ENCODE results near the gene TCEAL1. TPM values are rescaled to one million over a fixed set of nuclear protein-coding genes. Genes with fewer than 3 reads are reported as not detected.

Gene TCEAL1
- total and polyA plus RNA-seq, 2 of the 13 experiments (the other 11 are each of a cell fraction or from before 2014, with no cell fraction given): 11.2 to 14.8 TPM

- ATAC-seq (no peak), DNase-seq (ENCODE audit: low spot score) (no peak), FAIRE-seq (no peak)
- POLR2A ChIA-PET: no interaction called here
- no peaks in the 10 kb centered on the region for H3K79me2 ChIP-seq (ENCODE audit: insufficient read depth, low read length)
- no peak overlapping the region for H3K4me3 ChIP-seq (replicated peaks in 1 of 3; ENCODE audit: insufficient read depth in 1 of 3, low read depth in 2 of 3, low read length in 3 of 3)
- no peak overlapping the region for H3K9ac ChIP-seq (ENCODE audit: insufficient read depth, low read depth, low read length)
- no peaks in the 10 kb centered on the region for H3K27me3 ChIP-seq (ENCODE audit: control insufficient read depth in 1 of 2, insufficient read depth in 2 of 2, low read length in 2 of 2)
- BruUV-seq (replicated peaks): no TSS peak
- H2AFZ ChIP-seq (ENCODE audit: low read length): no peak overlapping the region
- intact Hi-C loops (cut with micrococcal nuclease; ENCODE audit: unreplicated experiment): no loop called here
- no peaks in the 10 kb centered on the region; the same call in 1 of the 2 replicates for H3K4me1 ChIP-seq (ENCODE audit: insufficient read depth, low read length)
- no peak for TF ChIP-seq ZBTB10 (CRISPR knock-in tag; IDR thresholded peaks at IDR 0.05; ENCODE audit: borderline replicate concordance)
- no peak for TF ChIP-seq ZNF570 (CRISPR knock-in tag; IDR thresholded peaks at IDR 0.05; ENCODE audit: borderline replicate concordance)
- no peak for TF ChIP-seq ZNF788 (CRISPR knock-in tag; IDR thresholded peaks at IDR 0.05; ENCODE audit: borderline replicate concordance)
- no peak for TF ChIP-seq FOXM1 (CRISPR knock-in tag; IDR thresholded peaks at IDR 0.05)
- no peak for TF ChIP-seq CSRNP1 (CRISPR knock-in tag; IDR thresholded peaks at IDR 0.05)
- TF ChIP-seq ZNF446 (CRISPR knock-in tag; IDR thresholded peaks at IDR 0.05): no peak
- no peak for TF ChIP-seq HOMEZ (CRISPR knock-in tag; IDR thresholded peaks at IDR 0.05; ENCODE audit: low read depth)
- no peak for TF ChIP-seq CERS6 (CRISPR knock-in tag; IDR thresholded peaks at IDR 0.05)
- no peak for TF ChIP-seq IKZF5 (CRISPR knock-in tag; IDR thresholded peaks at IDR 0.05)
- TF ChIP-seq SNAI1 (CRISPR knock-in tag; IDR thresholded peaks at IDR 0.05; ENCODE audit: borderline replicate concordance): no peak
- no peak for TF ChIP-seq RAD51 (IDR thresholded peaks at IDR 0.05; ENCODE audit: borderline replicate concordance)
- TF ChIP-seq MAZ (IDR thresholded peaks at IDR 0.05; ENCODE audit: borderline replicate concordance, low read depth, low read length): no peak
- TF ChIP-seq MAZ (CRISPR knock-in tag; IDR thresholded peaks at IDR 0.05; ENCODE audit: low read depth): no peak
- H3K9me3 ChIP-seq (ENCODE audit: low read length): no peaks in the 10 kb centered on the region
- in situ Hi-C loops (cut with HindIII; ENCODE audit: extremely low pct_ligation_motif_present, low pct_unique_long_range_greater_than_20kb): no loop called here
- no peaks in the 10 kb centered on the region for H4K20me1 ChIP-seq (ENCODE audit: insufficient read depth, low read length)
- CTCF ChIA-PET (ENCODE audit: low intra/inter-chr PET ratio, low total read pairs): no interaction called here
- no peak overlapping the region for H3K27ac ChIP-seq (ENCODE audit: extremely low read length, insufficient read depth, low read length)
- 50% methylated on average over 2 of the region's 2 CpGs for WGBS (ENCODE audit: low lambda C conversion rate)
- H3K36me3 ChIP-seq (replicated peaks in 1 of 2; ENCODE audit: control insufficient read depth in 1 of 2, insufficient read depth in 2 of 2, low read length in 2 of 2): no peaks in the 10 kb centered on the region
- no peak overlapping the region for H3K4me2 ChIP-seq (ENCODE audit: low read depth, low read length)
These were observed 6.7 kb downstream of the TCEAL1 start for GRCh38 chrX:103635436-103635835.
